Central memory CD8-positive, alpha-beta T cell (primary cell): ENCODE measurements around the gene RANBP1.

ENCODE experiments used
- ATAC-seq: fragments of 150-1000 bp; cut with Tn5 transposase; replicated peaks from 2 replicates; pipeline ENCODE4 v1.10.0; 2022; ENCODE audit warnings: mild to moderate bottlenecking, moderate FRiP score, moderate number of reproducible peaks; ENCODE audit not compliant: poor library complexity, severe bottlenecking; ENCODE audit errors: extremely low read depth
- DNase-seq, 2 donors: peaks; one replicate each; pipeline ENCODE4 v3.0.0; 2021; ENCODE audit warnings: low spot score in 2 of 2
- H3K27ac Mint-ChIP-seq: one replicate; pipeline ENCODE4 v1.8.0; 2022; ENCODE audit warnings: low read depth, mild to moderate bottlenecking, moderate library complexity, mixed read lengths
- H3K27me3 Mint-ChIP-seq: one replicate; pipeline ENCODE4 v1.8.0; 2022; ENCODE audit warnings: mixed read lengths
- H3K36me3 Mint-ChIP-seq: one replicate; pipeline ENCODE4 v1.8.0; 2022; ENCODE audit warnings: mild to moderate bottlenecking, moderate library complexity, mixed read lengths; ENCODE audit not compliant: insufficient read depth
- H3K4me1 Mint-ChIP-seq: one replicate; pipeline ENCODE4 v1.8.0; 2022; ENCODE audit warnings: mixed read lengths
- H3K4me3 Mint-ChIP-seq: one replicate; pipeline ENCODE4 v1.8.0; 2022; ENCODE audit warnings: mild to moderate bottlenecking, moderate library complexity, mixed read lengths
- H3K9me3 Mint-ChIP-seq: one replicate; pipeline ENCODE4 v1.8.0; 2022; ENCODE audit warnings: mixed read lengths

Gene RANBP1

DNA sequence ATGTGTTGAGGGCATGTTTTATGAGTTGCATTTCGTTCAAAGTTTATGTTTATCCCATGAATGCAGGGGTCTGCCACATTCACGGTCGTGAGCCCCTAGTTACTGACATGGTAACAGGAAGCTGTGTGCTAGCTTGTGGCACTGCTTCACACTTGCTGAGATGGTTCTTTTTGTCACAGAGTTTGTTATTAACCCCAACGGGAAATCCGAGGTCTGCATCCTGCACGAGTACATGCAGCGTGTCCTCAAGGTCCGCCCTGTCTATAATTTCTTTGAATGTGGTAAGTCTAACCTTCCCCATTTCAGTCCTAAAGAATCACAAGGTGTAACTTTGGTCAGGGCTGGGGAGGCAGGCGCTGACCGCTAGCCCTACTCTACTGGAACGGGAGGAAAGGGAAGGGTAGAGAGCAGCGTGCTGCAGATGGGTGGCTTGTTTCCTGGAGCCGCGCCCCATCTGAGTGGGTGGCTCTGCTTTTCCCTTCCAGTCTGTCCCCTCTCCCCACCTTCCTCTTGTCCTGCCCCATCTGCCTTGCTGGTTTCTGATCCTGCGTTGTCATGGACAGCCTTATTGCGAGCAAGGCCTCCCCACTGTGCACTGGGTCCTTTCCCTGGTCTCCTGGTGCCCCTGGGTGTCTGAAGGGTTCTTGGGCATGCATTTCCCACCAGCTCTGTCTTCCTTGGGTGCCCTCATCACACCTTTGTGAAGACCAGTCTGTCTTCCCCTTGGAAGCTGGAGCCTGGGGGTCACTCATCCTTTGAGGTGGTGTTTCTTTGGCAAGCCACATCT, 24.0 kb upstream of the RANBP1 start:
- H3K4me1 Mint-ChIP-seq, result peaks cover 64% of the 10 kb centered on the region
- H3K27me3 Mint-ChIP-seq, result no peaks in the 10 kb centered on the region
- no peaks in the 10 kb centered on the region for H3K9me3 Mint-ChIP-seq
- H3K36me3 Mint-ChIP-seq, result peaks cover 65% of the 10 kb centered on the region
- H3K27ac Mint-ChIP-seq, result peak overlapping the region; percentile 96
- DNase-seq, result peak in 1 of 2 donors; percentile 40
- peak overlapping the region; percentile 74 for H3K4me3 Mint-ChIP-seq
- peak; percentile 78 for ATAC-seq

GRCh38 chr22:20092477-20092854, 23.4 kb upstream of the RANBP1 start:
- H3K4me1 Mint-ChIP-seq, result peaks cover 63% of the 10 kb centered on the region
- H3K9me3 Mint-ChIP-seq, result no peaks in the 10 kb centered on the region
- ATAC-seq, result no peak
- H3K4me3 Mint-ChIP-seq, result peak overlapping the region; percentile 74
- H3K27me3 Mint-ChIP-seq, result no peaks in the 10 kb centered on the region
- H3K36me3 Mint-ChIP-seq, result peaks cover 65% of the 10 kb centered on the region
- peak overlapping the region; percentile 96 for H3K27ac Mint-ChIP-seq
- no peak for DNase-seq

GRCh38 chr22:20093418-20094196, 22.3 kb upstream of the RANBP1 start:
- Mint-ChIP-seq H3K27me3 (no peaks in the 10 kb centered on the region), H3K4me1 (peaks cover 60% of the 10 kb centered on the region), H3K9me3 (no peaks in the 10 kb centered on the region), H3K4me3 (peak overlapping the region; percentile 74), H3K36me3 (peaks cover 67% of the 10 kb centered on the region), H3K27ac (peak overlapping the region; percentile 96)
- ATAC-seq (no peak), DNase-seq (no peak)

DNA sequence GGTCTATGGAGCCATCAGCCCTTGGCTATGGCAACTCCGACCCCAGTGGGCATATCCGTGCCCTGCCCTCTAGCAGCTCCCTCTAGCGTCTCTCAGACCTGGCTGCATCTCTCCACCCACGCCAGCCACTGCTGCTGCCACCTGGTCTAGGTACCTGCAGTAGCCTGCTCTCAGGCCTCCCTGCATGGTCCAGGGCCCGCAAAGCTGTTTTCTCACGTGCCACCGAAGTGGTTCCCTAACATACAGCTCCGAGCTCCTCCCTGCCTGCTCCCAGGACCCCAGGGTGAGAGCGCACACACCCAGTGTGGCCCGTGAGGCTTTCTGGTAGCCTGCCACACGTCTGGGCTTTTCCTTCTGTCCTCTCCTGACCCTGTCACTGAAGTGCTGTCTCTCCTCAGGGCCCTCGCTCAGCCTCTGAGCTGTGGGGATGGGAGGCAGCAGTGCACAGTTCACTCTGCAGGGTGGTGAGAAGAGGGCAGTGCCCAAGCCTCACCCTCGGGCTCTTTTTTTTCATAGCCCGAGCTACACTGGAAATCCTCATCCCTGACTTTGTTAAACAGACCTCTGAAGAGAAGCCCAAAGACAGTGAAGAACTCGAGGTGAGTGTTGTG, 21.6 kb upstream of the RANBP1 start:
- Mint-ChIP-seq H3K27ac (peak overlapping the region; percentile 85), H3K36me3 (peaks cover 63% of the 10 kb centered on the region), H3K4me1 (peaks cover 60% of the 10 kb centered on the region), H3K4me3 (peak overlapping the region; percentile 74), H3K9me3 (no peaks in the 10 kb centered on the region), H3K27me3 (no peaks in the 10 kb centered on the region)
- ATAC-seq (no peak), DNase-seq (no peak)

- no peak overlapping the region for H3K27ac Mint-ChIP-seq
- no peak for DNase-seq
- H3K27me3 Mint-ChIP-seq, result no peaks in the 10 kb centered on the region
- no peaks in the 10 kb centered on the region for H3K9me3 Mint-ChIP-seq
- no peak overlapping the region for H3K4me3 Mint-ChIP-seq
- no peak for ATAC-seq
- H3K4me1 Mint-ChIP-seq, result peaks cover 60% of the 10 kb centered on the region
- peaks cover 60% of the 10 kb centered on the region for H3K36me3 Mint-ChIP-seq
These were observed 20.4 kb upstream of the RANBP1 start for GRCh38 chr22:20095521-20095920.

- no peaks in the 10 kb centered on the region for H3K27me3 Mint-ChIP-seq
- DNase-seq, result no peak
- no peaks in the 10 kb centered on the region for H3K9me3 Mint-ChIP-seq
- H3K36me3 Mint-ChIP-seq, result peaks cover 57% of the 10 kb centered on the region
- H3K4me3 Mint-ChIP-seq, result no peak overlapping the region
- no peak overlapping the region for H3K27ac Mint-ChIP-seq
- no peak for ATAC-seq
- peaks cover 59% of the 10 kb centered on the region for H3K4me1 Mint-ChIP-seq
These were observed 19.1 kb upstream of the RANBP1 start for GRCh38 chr22:20096574-20097420.

- H3K36me3 Mint-ChIP-seq, result peaks cover 44% of the 10 kb centered on the region
- peaks cover 52% of the 10 kb centered on the region for H3K4me1 Mint-ChIP-seq
- DNase-seq, result no peak
- no peak overlapping the region for H3K4me3 Mint-ChIP-seq
- H3K27ac Mint-ChIP-seq, result peak overlapping the region; percentile 87
- no peaks in the 10 kb centered on the region for H3K9me3 Mint-ChIP-seq
- H3K27me3 Mint-ChIP-seq, result no peaks in the 10 kb centered on the region
- ATAC-seq, result no peak
These were observed 16.7 kb upstream of the RANBP1 start for GRCh38 chr22:20099099-20099711.

GRCh38 chr22:20101638-20102037, 14.3 kb upstream of the RANBP1 start:
- ATAC-seq (no peak), DNase-seq (no peak)
- H3K9me3 Mint-ChIP-seq, result no peaks in the 10 kb centered on the region
- H3K27me3 Mint-ChIP-seq, result no peaks in the 10 kb centered on the region
- no peak overlapping the region for H3K4me3 Mint-ChIP-seq
- H3K27ac Mint-ChIP-seq, result peak overlapping the region; percentile 87
- H3K36me3 Mint-ChIP-seq, result peaks cover 35% of the 10 kb centered on the region
- peaks cover 52% of the 10 kb centered on the region for H3K4me1 Mint-ChIP-seq

DNA sequence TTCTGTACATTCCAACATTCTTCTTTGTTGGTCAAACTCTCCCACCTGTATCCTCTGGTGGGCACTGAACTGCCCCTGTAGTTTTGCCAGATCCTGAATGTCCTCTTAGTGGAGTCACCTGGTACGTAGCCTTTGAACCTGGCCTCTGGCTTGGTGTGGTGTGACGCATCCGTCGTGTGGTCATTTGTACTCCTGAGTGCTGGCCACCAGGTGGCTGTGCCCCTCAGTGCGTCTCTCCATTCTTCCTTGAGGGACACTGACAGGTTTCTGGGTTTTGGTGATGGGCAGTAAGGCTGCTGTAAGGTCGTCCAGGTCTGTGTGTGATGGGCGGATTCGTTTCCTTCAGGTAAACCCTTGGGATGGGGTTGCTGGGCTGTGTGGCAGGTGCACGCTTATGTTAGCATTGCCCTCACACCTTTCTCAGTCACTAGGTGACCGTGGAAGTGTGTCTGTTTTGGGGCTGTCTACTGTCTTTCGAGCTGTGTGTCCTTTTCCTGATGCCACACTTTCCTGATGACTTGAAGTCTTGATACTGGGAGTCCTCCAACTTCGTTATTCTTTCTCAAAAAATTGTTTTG, 13.6 kb upstream of the RANBP1 start:
- peaks cover 31% of the 10 kb centered on the region for H3K36me3 Mint-ChIP-seq
- DNase-seq (no peak), ATAC-seq (no peak)
- no peak overlapping the region for H3K27ac Mint-ChIP-seq
- no peaks in the 10 kb centered on the region for H3K9me3 Mint-ChIP-seq
- peaks cover 49% of the 10 kb centered on the region for H3K4me1 Mint-ChIP-seq
- no peaks in the 10 kb centered on the region for H3K27me3 Mint-ChIP-seq
- H3K4me3 Mint-ChIP-seq, result no peak overlapping the region

GRCh38 chr22:20105456-20106204, 10.3 kb upstream of the RANBP1 start:
- Mint-ChIP-seq H3K4me3 (no peak overlapping the region), H3K9me3 (no peaks in the 10 kb centered on the region), H3K36me3 (peaks cover 32% of the 10 kb centered on the region), H3K4me1 (peaks cover 19% of the 10 kb centered on the region), H3K27ac (no peak overlapping the region), H3K27me3 (no peaks in the 10 kb centered on the region)
- ATAC-seq (no peak), DNase-seq (no peak)

GRCh38 chr22:20106205-20106848, 9.6 kb upstream of the RANBP1 start:
- Mint-ChIP-seq H3K4me1 (peaks cover 12% of the 10 kb centered on the region), H3K27me3 (no peaks in the 10 kb centered on the region), H3K9me3 (no peaks in the 10 kb centered on the region), H3K27ac (no peak overlapping the region), H3K4me3 (no peak overlapping the region), H3K36me3 (peaks cover 32% of the 10 kb centered on the region)
- ATAC-seq, result no peak
- DNase-seq, result no peak
